Measurements from ENCODE around the gene FADS6.
A peak's percentile ranks its signal among the peaks of the same experiment; 100 is the strongest.

The FADS6 gene

GRCh38 chr17:74865504-74866197 lies 27.8 kb downstream of the FADS6 start:
- no peak for DNase-seq

- DNase-seq = peak; percentile 69
These were observed 28.5 kb downstream of the FADS6 start for GRCh38 chr17:74864866-74865395.

DNA sequence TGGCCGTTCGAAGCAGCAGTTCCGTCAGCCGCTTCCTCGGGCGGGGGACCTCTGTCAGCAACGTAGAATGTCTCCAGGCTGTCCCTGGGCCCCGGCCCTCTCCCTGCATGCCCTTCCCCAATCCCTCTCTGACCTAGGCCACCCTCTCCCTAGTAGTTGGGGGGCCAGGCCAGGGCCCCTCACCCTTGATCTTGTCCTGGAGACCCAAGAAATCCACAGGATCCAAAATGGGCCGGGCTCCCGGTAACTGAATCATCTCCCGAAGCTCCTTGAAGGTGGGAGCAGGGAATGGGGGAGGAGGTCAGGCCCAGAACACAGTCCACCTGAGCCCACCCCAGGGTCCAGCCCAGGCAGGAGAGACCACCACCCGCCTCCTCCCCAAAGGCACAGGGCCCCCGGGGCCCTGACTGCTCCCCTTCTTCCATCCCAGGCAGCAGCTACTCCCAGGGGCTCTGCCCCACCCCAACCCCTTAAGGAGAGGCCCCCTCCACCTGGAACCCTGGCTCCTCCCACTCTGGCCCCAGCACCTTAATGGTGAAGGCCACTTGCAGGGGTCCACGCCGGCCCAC lies 29.1 kb downstream of the FADS6 start:
- no peak for DNase-seq

GRCh38 chr17:74863420-74864296 lies 29.8 kb downstream of the FADS6 start:
- no peak for DNase-seq

GRCh38 chr17:74862919-74863318 lies 30.5 kb downstream of the FADS6 start:
- no peak for DNase-seq

DNA sequence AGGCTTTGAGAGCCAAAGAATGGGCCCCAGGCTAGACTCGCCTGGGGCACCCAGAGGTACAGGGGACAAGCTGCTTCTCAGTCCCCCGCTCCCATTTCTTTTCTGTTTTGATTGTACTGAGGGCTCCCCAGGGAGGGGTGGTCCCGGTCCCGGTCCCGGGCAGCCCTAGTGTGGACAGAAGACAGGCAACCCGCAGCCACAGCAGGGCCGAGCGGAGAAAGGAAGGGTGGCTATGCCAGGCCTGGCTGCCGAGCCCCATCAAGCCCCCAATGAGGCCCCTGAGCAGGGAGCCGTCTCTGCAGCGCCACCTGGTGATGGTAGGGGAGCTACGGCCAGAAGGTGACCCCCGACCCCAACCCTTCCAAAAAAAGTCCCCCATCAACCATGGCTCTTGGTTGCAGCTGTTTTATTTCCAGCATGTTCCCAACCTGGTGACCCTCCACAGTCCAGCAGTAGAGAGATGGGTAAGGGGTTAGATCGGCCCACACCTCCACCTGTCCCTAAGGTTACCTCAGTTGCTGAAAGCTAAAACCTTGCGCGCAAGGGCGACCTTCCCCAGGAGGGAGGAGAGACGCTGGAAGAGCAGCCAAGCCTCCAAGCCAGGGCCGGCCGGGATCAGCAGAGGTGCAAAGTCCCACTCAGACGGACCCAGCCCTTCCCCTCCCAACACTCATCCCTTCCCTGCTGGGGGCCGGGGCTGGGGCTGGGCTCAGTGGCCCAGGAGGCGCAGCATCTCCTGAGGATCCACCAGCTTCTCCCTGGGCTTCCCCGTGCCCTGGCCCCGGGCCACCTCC lies 31.1 kb downstream of the FADS6 start:
- peak; percentile 61 for DNase-seq

DNA sequence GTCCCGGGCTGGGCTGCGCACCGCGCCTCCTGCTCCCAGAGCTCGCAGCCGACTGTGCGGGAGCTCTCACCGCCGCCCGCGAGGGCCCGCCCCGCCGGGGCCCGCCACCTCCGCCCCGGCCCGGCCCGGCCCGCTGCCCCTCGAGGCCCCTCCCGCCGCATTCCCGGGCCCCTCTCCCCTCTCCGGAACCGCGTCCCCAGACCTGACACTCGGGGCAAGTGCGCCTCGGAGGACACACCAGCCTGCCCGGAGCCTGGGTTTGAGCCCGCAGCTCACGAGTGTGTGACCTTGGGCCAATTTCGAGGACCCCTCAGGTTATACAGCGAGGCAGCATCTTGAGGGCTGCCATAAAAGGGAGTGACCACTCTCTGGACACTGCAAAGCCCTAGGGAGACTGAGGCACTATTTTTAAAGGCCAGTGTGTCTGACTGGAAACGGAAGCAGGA lies 31.7 kb downstream of the FADS6 start:
- no peak for DNase-seq

DNA sequence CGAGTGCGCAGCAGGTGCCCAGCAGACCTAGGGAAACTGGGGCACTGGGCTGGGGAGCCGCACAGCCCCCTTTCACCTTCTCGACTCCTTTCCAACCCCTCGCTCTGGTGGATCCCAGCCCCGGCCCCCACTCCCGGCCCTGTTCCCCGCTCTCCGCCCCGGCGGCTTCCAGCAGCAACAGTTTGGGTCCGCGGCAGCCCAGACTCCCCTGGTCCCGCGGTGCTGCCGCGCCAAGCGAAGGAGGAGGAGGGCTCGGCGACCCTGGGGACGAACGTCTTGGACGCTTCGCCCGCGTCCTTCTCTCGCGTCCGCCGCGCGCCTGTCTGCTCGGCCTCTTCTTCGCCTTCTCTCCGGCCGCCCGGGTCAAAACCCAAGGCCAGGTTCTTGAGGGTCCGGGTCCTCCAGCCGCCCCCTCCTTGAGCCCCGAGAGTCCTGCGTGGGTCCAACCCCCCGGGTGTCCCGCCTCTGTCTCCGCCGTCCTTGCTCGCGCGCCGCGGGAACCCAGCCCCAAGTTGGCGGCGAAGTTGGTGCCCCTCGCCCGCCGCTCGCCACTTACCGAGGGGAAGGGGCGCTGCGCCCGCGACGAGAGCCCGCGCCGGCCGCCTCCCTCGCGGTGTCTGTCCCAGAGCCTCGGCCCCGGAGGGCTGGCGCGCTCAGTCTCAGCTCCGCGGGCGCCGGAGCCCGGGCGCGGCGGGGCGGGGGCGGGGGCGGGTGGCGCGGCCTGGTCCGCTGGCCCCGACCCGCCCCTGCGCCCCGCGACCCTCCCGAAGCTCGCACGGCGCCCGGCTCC lies 32.4 kb downstream of the FADS6 start:
- no peak for DNase-seq

GRCh38 chr17:74860229-74860871 lies 33.1 kb downstream of the FADS6 start:
- DNase-seq = no peak

- DNase-seq = peak; percentile 17
These were observed 33.8 kb downstream of the FADS6 start, which contains the start of gene GRIN2C for GRCh38 chr17:74859459-74860228. Gene GRIN2C (minus strand): TSS chr17:74859885. CDS start chr17:74855092, 4,793 bp downstream.

DNA sequence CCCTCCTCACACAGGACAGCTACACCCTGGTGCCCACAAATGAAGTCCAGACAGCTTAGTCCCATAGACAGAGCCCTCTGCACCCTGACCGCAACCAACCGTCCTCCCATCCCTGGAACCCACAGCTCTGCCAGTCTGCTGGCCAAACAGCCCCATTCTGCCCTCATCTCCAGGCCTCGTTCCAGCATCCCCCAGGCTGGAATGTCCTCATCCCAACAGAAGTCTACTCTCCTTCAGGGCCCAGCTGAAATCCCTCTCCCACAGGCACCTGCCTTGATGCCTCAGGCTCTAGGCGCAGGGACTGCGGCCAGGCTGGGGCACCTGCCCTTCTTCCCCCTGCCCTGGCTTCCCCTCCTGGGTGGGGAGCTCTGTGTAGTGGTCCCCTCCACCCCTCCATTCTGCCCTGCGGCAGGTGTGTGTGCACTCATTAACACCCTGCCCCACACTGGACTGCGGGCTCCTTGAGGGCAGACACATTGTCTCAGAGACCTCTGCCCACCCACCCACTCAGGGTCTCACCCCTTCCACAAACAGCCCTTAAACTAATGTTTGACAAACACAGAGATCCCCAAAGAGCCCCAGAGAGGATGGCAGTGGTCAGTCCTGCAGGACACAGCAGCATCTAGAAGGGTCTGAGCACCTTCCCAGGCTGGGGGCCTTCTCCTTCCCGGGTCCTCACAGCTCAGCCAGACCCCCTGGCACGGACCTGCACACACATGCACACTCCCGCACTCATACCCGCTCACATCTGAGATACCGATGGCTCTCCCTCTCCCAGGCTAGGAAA lies 34.6 kb downstream of the FADS6 start:
- no peak for DNase-seq

GRCh38 chr17:74857191-74857590 lies 36.2 kb downstream of the FADS6 start:
- no peak for DNase-seq

- no peak for DNase-seq
These were observed 37.3 kb downstream of the FADS6 start for GRCh38 chr17:74856112-74856511.

GRCh38 chr17:74855323-74855722 lies 38.1 kb downstream of the FADS6 start:
- no peak for DNase-seq

DNA sequence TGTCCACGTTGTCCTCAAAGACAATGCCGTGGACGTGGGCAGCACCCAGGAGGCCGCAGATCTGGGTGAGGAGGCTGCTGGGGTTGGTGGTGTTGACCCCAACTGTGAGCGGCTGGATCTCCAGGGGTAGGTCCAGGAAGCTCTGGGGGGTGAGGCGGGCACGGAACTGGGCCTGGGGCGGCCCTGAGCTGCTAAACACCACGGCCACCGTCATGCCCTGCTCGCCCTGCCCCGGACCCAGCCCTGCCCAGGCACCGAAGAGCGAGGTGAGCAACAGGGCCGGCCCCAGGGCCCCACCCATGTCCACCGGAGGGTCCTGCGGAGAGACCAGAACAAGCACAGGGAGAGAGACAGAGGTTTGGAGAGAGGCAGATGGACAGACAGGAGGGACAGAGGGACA lies 38.6 kb downstream of the FADS6 start:
- no peak for DNase-seq

- DNase-seq = no peak
These were observed 39.8 kb downstream of the FADS6 start for GRCh38 chr17:74853669-74854068.

DNA sequence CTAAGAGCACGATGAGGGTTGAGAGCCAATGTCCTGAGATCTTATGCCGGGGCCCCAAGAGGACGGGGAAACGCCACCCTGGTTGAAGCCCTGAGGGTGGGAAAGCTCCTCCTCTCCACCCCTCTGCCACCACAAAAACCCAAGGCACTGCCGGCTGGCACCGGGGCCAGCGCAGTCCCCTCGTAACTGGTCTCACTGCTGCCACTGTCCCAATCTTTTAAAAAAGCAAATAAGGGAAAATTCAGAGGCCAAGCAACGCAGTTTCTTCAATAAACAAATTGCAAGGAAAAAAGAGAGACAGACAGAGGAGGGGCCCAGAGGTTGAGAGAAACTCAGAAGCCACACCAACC lies 40.4 kb downstream of the FADS6 start:
- no peak for DNase-seq

DNA sequence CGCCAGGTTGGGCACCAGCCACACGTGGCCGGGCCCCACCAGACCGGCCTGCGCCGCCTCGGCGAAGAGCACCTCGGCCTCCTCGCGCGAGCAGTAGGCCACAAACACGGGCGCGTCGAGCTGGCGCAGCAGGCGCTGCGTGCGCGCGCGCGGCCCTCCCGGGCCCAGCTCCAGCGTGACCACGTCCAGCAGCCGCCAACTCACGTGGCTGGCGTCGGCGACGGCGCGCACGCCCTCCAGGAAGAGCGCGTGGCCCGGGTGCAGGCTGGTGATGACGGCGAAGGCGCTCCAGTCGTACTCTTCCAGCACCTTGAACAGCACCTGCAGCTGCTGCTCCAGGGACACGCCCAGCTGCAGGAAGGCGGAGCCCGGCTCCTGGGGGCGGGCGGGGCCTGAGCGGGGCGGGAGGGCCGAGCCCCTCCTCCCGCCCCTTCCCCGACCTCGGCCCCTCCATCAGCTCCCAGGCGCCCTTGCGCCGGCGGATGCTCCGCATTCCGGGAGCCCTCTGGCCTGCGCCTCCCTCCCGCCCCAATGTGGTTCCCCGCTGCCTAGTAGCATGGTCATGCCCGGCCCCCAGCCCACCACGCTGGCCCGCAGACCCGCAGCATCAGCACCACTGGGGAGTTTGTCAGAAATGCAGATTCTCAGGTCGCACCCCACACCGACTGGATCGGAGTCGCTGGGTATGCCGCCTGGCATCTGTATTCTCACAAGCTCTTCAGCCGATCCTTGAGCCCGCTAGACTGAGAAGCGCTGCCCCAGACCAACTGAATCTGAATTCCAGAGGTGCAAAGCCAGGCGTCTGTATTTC lies 41.0 kb downstream of the FADS6 start:
- peak; percentile 24 for DNase-seq
